Mesenchymal stem cell (in vitro differentiated cells and primary cell): ENCODE results near the gene MSRB3.

Experiments
- DNase-seq: peaks from one replicate; pipeline ENCODE4 v3.0.0-alpha.2; 2013
- H2AFZ ChIP-seq: one replicate; pipeline ENCODE4 v1.6.1; 2013; ENCODE audit warnings: low read depth, mild to moderate bottlenecking, control low read depth, inconsistent platforms, low read length, moderate library complexity
- H2AK5ac ChIP-seq: 2 replicates; pipeline ENCODE4 v1.6.1; 2013; ENCODE audit warnings: low read length, moderate library complexity, mild to moderate bottlenecking, inconsistent platforms; ENCODE audit not compliant: severe bottlenecking
- H2BK120ac ChIP-seq: one replicate; pipeline ENCODE4 v1.6.1; 2013; ENCODE audit warnings: low read depth, mild to moderate bottlenecking, inconsistent platforms, low read length, moderate library complexity
- H2BK12ac ChIP-seq, 2 experiments: one replicate each; pipeline ENCODE4 v1.6.1; 2013; ENCODE audit warnings: inconsistent platforms in 2 of 2, low read length in 2 of 2, mild to moderate bottlenecking in 2 of 2, moderate library complexity in 2 of 2, control low read depth in 1 of 2
- H2BK15ac ChIP-seq: one replicate; pipeline ENCODE4 v1.6.1; 2013; ENCODE audit warnings: mild to moderate bottlenecking, low read depth, inconsistent platforms; ENCODE audit not compliant: poor library complexity, severe bottlenecking
- H2BK5ac ChIP-seq: 2 replicates; pipeline ENCODE4 v1.6.1; 2013; ENCODE audit warnings: low read depth, mild to moderate bottlenecking, low read length, control low read depth, inconsistent platforms; ENCODE audit not compliant: poor library complexity, severe bottlenecking
- H3K14ac ChIP-seq, 2 experiments: one replicate each; pipeline ENCODE4 v1.6.1; 2013; ENCODE audit warnings: inconsistent platforms in 2 of 2, low read length in 2 of 2, control low read depth in 1 of 2, mild to moderate bottlenecking in 1 of 2, moderate library complexity in 1 of 2
- H3K18ac ChIP-seq, 2 experiments: one replicate each; pipeline ENCODE4 v1.6.1; 2013; ENCODE audit warnings: inconsistent platforms in 2 of 2, low read length in 2 of 2, control low read depth in 1 of 2, low read depth in 1 of 2, mild to moderate bottlenecking in 1 of 2
- H3K23ac ChIP-seq, 2 experiments: one replicate each; pipeline ENCODE4 v1.6.1; 2013; ENCODE audit warnings: inconsistent platforms in 2 of 2, low read length in 2 of 2, mild to moderate bottlenecking in 2 of 2, moderate library complexity in 2 of 2, control low read depth in 1 of 2
- H3K27ac ChIP-seq: 2 replicates; pipeline ENCODE4 v1.5.1; 2013; ENCODE audit warnings: mild to moderate bottlenecking, moderate library complexity, low read length, control low read depth, inconsistent platforms; ENCODE audit not compliant: poor library complexity, severe bottlenecking
- H3K27me3 ChIP-seq, 2 experiments: 2 replicates each; pipeline versions ENCODE4 v1.6.1 to v1.7.0; 2013; ENCODE audit warnings: low read length in 2 of 2, mild to moderate bottlenecking in 2 of 2, moderate library complexity in 2 of 2, control low read depth in 1 of 2, inconsistent platforms in 1 of 2; ENCODE audit not compliant: control insufficient read depth in 1 of 2, insufficient read depth in 1 of 2
- H3K36me3 ChIP-seq, 2 experiments: 2 replicates each; pipeline versions ENCODE4 v1.6.1 to v1.7.0; 2013; ENCODE audit warnings: low read length in 2 of 2, control low read depth in 1 of 2, inconsistent platforms in 1 of 2, low read depth in 1 of 2, mild to moderate bottlenecking in 1 of 2; ENCODE audit not compliant: insufficient read depth in 2 of 2, control insufficient read depth in 1 of 2
- H3K4ac ChIP-seq, 2 experiments: one replicate each; pipeline ENCODE4 v1.6.1; 2013; ENCODE audit warnings: inconsistent platforms in 2 of 2, low read length in 2 of 2, mild to moderate bottlenecking in 2 of 2, moderate library complexity in 2 of 2, control low read depth in 1 of 2, low read depth in 1 of 2
- H3K4me1 ChIP-seq: 2 replicates; pipeline ENCODE4 v1.6.1; 2013; ENCODE audit warnings: low read depth, low read length, control low read depth; ENCODE audit not compliant: control insufficient read depth, insufficient read depth
- H3K4me2 ChIP-seq: 2 replicates; pipeline ENCODE4 v1.6.1; 2013; ENCODE audit warnings: low read length, mild to moderate bottlenecking, inconsistent platforms; ENCODE audit not compliant: poor library complexity, severe bottlenecking
- H3K4me3 ChIP-seq, 2 experiments: 2 replicates each; pipeline versions ENCODE4 v1.5.1 to v1.7.0; 2013; ENCODE audit warnings: low read length in 2 of 2, mild to moderate bottlenecking in 2 of 2, control low read depth in 1 of 2, low read depth in 1 of 2; ENCODE audit not compliant: insufficient read depth in 1 of 2
- H3K79me1 ChIP-seq: replicated peaks from 2 replicates; pipeline ENCODE4 v1.6.1; 2013; ENCODE audit warnings: mild to moderate bottlenecking, control low read depth, low read length, inconsistent platforms; ENCODE audit not compliant: poor library complexity, severe bottlenecking
- H3K9ac ChIP-seq: 2 replicates; pipeline ENCODE4 v1.7.0; 2013; ENCODE audit warnings: mild to moderate bottlenecking, low read length, moderate library complexity
- H3K9me3 ChIP-seq: 2 replicates; pipeline ENCODE4 v1.7.0; 2013; ENCODE audit warnings: mild to moderate bottlenecking, low read length; ENCODE audit not compliant: control insufficient read depth
- H4K8ac ChIP-seq: one replicate; pipeline ENCODE4 v1.6.1; 2013; ENCODE audit warnings: inconsistent platforms, mild to moderate bottlenecking, low read length, moderate library complexity
- H4K91ac ChIP-seq: one replicate; pipeline ENCODE4 v1.6.1; 2013; ENCODE audit warnings: mild to moderate bottlenecking, low read length, inconsistent platforms
- WGBS: methylation state at CpG from one replicate; pipeline ENCODE4 v1.1.7; 2013; ENCODE audit warnings: mixed read lengths; 5-methylcytosine and 5-hydroxymethylcytosine counted together

MSRB3 gene

DNA sequence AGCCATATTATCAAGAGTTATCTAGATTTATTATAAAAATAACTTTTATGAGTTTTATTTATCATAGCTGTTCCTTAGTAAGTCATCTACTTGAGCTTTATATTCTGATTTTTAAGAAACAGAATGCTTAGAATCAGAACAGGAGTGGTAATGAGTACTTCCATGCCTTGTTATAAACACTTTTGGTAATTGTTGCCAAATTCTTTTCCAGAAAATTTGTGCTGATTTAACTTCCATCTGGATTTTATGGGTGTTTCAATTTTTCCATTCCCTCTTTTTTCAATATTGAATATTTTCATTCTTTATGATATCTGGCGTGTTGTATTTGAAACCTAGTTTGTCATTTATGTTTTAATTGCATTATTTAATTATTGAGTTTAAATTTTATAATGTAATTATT lies 131.2 kb downstream of the MSRB3 start:
- no CpG with 5 or more reads among the region's 1 CpG for WGBS
- Histone ChIP-seq H2BK120ac (no peak overlapping the region), H3K4me2 (no peak overlapping the region), H3K36me3 (peaks cover 0 to 11% of the 10 kb centered on the region in 2 experiments), H3K23ac (no peak overlapping the region), H3K9me3 (peaks cover 6% of the 10 kb centered on the region), H2BK5ac (no peak overlapping the region), H2AFZ (no peak overlapping the region), H3K27ac (no peak overlapping the region), H3K4ac (no peak overlapping the region), H3K4me3 (no peak overlapping the region), H2BK15ac (no peak overlapping the region), H3K79me1 (no peaks in the 10 kb centered on the region), H2BK12ac (no peak overlapping the region), H3K9ac (no peak overlapping the region), H2AK5ac (no peak overlapping the region), H4K8ac (no peak overlapping the region), H4K91ac (no peak overlapping the region), H3K27me3 (no peaks in the 10 kb centered on the region), H3K18ac (no peak overlapping the region), H3K4me1 (no peaks in the 10 kb centered on the region), H3K14ac (no peak overlapping the region)
- DNase-seq: no peak

DNA sequence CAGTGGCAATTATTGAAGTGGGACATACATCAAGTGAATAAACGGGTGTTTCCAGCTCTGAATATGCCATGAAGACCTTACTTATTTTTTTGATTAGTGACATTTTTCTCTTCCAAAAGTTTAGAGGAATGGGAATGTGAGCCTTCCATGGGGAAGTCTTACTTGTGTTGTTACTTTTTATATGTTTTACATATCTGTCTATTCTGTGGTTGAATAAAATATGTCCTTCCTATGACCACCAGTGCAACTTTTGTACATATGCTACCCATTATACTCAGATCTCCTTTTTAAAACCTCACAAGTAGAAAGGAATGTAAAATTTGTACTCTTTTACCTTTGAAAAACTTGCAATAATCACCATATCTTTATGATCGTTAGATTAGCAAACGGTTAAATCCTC lies 132.7 kb downstream of the MSRB3 start:
- Histone ChIP-seq H2AFZ (no peak overlapping the region), H3K18ac (no peak overlapping the region), H3K4me1 (no peaks in the 10 kb centered on the region), H2BK12ac (no peak overlapping the region), H2BK15ac (no peak overlapping the region), H4K91ac (no peak overlapping the region), H2AK5ac (no peak overlapping the region), H2BK120ac (no peak overlapping the region), H3K4me3 (no peak overlapping the region), H3K9me3 (peaks cover 6% of the 10 kb centered on the region), H3K4me2 (no peak overlapping the region), H3K14ac (no peak overlapping the region), H3K36me3 (peaks cover 0 to 11% of the 10 kb centered on the region in 2 experiments), H3K23ac (no peak overlapping the region), H3K9ac (no peak overlapping the region), H3K4ac (no peak overlapping the region), H2BK5ac (no peak overlapping the region), H3K79me1 (no peaks in the 10 kb centered on the region), H3K27me3 (no peaks in the 10 kb centered on the region), H4K8ac (no peak overlapping the region), H3K27ac (no peak overlapping the region)
- no CpG with 5 or more reads among the region's 3 CpGs for WGBS
- DNase-seq: no peak

DNA sequence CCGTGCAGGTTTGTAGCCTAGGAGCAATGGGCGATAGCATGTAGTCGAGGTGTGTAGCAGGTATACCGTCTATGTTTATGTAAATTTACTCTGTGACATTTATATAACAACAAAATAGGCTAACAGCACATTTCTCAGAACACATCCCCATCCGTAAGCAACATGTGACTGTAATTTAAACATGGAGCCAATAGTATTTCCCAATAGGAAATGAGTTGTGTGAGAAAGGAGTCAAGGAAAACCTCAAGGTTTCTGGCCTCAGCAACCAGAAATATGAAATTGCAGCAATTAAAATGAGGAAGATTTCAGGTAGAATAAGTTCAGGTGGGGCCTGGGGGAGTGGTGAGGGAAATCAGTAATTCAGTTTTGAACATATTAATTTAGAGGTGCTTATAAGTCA lies 136.0 kb downstream of the MSRB3 start:
- Histone ChIP-seq H3K27ac (no peak overlapping the region), H3K36me3 (peaks cover 10 to 12% of the 10 kb centered on the region in 2 experiments), H3K4ac (no peak overlapping the region), H3K4me2 (no peak overlapping the region), H3K14ac (no peak overlapping the region), H3K23ac (no peak overlapping the region), H3K4me3 (no peak overlapping the region), H2AFZ (no peak overlapping the region), H3K79me1 (peaks cover 7% of the 10 kb centered on the region), H2AK5ac (no peak overlapping the region), H3K18ac (no peak overlapping the region), H2BK5ac (no peak overlapping the region), H3K9me3 (no peaks in the 10 kb centered on the region), H3K27me3 (no peaks in the 10 kb centered on the region), H2BK12ac (no peak overlapping the region), H2BK15ac (no peak overlapping the region), H4K91ac (no peak overlapping the region), H3K9ac (no peak overlapping the region), H4K8ac (no peak overlapping the region), H3K4me1 (no peaks in the 10 kb centered on the region), H2BK120ac (no peak overlapping the region)
- 89% methylated on average over 1 of the region's 5 CpGs for WGBS
- DNase-seq: peak; percentile 17

- no peak overlapping the region for H2BK5ac ChIP-seq
These were observed 137.3 kb downstream of the MSRB3 start for GRCh38 chr12:65415826-65416225.

More at GRCh38 chr12:65415826-65416225, 137.3 kb downstream of the MSRB3 start:
- Histone ChIP-seq H3K4me3 (no peak overlapping the region), H3K23ac (no peak overlapping the region), H3K14ac (no peak overlapping the region), H3K36me3 (peaks cover 14 to 19% of the 10 kb centered on the region in 2 experiments), H3K79me1 (peaks cover 10% of the 10 kb centered on the region), H3K4me2 (no peak overlapping the region), H2BK15ac (no peak overlapping the region), H4K91ac (no peak overlapping the region), H2AFZ (no peak overlapping the region), H2AK5ac (no peak overlapping the region), H3K4me1 (no peaks in the 10 kb centered on the region), H3K27me3 (no peaks in the 10 kb centered on the region), H3K18ac (no peak overlapping the region), H3K9me3 (peaks cover 8% of the 10 kb centered on the region), H4K8ac (no peak overlapping the region), H2BK120ac (no peak overlapping the region), H3K9ac (no peak overlapping the region), H3K27ac (no peak overlapping the region), H3K4ac (no peak overlapping the region), H2BK12ac (no peak overlapping the region)
- DNase-seq: peak; percentile 11
